Gastrocnemius medialis (tissue), 4 donors: ENCODE measurements around the gene CLDN22.

Experiments
- CTCF ChIP-seq, 5 experiments: fragments of 450-650 bp in 3 of 5; fragments of 200-600 bp in 2 of 5; sonication (generic) in 2 of 5; IDR thresholded peaks in 4 of 5; conservative IDR thresholded peaks in 1 of 5; 1 replicate in 4 of 5; 2 replicates in 1 of 5; pipeline ENCODE4 v1.5.1; 2016 to 2019; ENCODE audit warnings: antibody characterized with exemption in 5 of 5, mild to moderate bottlenecking in 3 of 5, moderate library complexity in 3 of 5
- POLR2A ChIP-seq, 2 donors: fragments of 450-650 bp; IDR thresholded peaks; one replicate each; pipeline ENCODE4 v1.6.1; 2017; ENCODE audit warnings: antibody characterized with exemption in 2 of 2, mild to moderate bottlenecking in 2 of 2, moderate library complexity in 2 of 2

- no peak for TF ChIP-seq POLR2A (IDR thresholded peaks at IDR 0.05)
- no peak for TF ChIP-seq CTCF (IDR thresholded peaks at IDR 0.05 in 4 of 5, conservative IDR thresholded peaks at IDR 0.05 in 1 of 5)
These were observed 32.5 kb upstream of the CLDN22 start for GRCh38 chr4:183352546-183352945.
